Activated naive CD4-positive, alpha-beta T cell treated with anti-CD3 and anti-CD28 coated beads for 36 hours (primary cell): ENCODE results near the gene CCR3. TPM values are rescaled to one million over a fixed set of nuclear protein-coding genes. Genes with fewer than 3 reads are reported as not detected.

Experiments
- CTCF ChIA-PET: fragments of 350-600 bp; sonication (Branson Sonifier 250); formaldehyde crosslinking; loops from one replicate; lab custom pipeline; 2021; ENCODE audit warnings: antibody characterized with exemption; lab: Charles Lee
- DNase-seq: peaks from one replicate; pipeline ENCODE4 v3.0.0-alpha.2; 2020
- H3K27ac Mint-ChIP-seq: one replicate; pipeline ENCODE4 v1.8.0; 2021; ENCODE audit warnings: mild to moderate bottlenecking, mixed read lengths
- H3K27me3 Mint-ChIP-seq: one replicate; pipeline ENCODE4 v1.8.0; 2021; ENCODE audit warnings: low read depth, mixed read lengths
- H3K36me3 Mint-ChIP-seq: one replicate; pipeline ENCODE4 v1.8.0; 2021; ENCODE audit warnings: low read depth, mixed read lengths
- H3K4me1 Mint-ChIP-seq: one replicate; pipeline ENCODE4 v1.8.0; 2021; ENCODE audit warnings: low read depth, mixed read lengths
- H3K4me3 Mint-ChIP-seq: one replicate; pipeline ENCODE4 v1.8.0; 2021; ENCODE audit warnings: mild to moderate bottlenecking, moderate library complexity, mixed read lengths
- H3K9me3 Mint-ChIP-seq: one replicate; pipeline ENCODE4 v1.8.0; 2021; ENCODE audit warnings: mixed read lengths
- intact Hi-C: fragments of 100-400 bp; cut with micrococcal nuclease; formaldehyde crosslinking; loops from one replicate; pipeline ENCODE4 v1.15.1; 2023
- total RNA-seq, 2 experiments: library from RNA; stranded (reverse); gene quantifications; one replicate each; pipeline ENCODE4 v1.2.3, GENCODE V29; 2021

The CCR3 gene
- total RNA-seq, 2 experiments from 2014 or later: not detected

- no peak within 1 kb of the TSS for H3K27ac Mint-ChIP-seq
- H3K27me3 Mint-ChIP-seq: peaks cover 2% of the 10 kb centered on the region
- CTCF ChIA-PET: interaction anchor here (0.6 to 1.3 kb wide), 8 partner anchors 9 to 170 kb away, joined by 3 to 5 read pairs (median 3); no protein-coding TSS in a partner anchor
- H3K4me1 Mint-ChIP-seq: peaks cover 15% of the 10 kb centered on the region
- H3K9me3 Mint-ChIP-seq: no peaks in the 10 kb centered on the region
- intact Hi-C loops: loop anchor here (1.0 kb wide), 2 partner anchors 86 to 110 kb away; no protein-coding TSS in a partner anchor
- no peak within 1 kb of the TSS for H3K4me3 Mint-ChIP-seq
- DNase-seq: peak; percentile 67
- H3K36me3 Mint-ChIP-seq: no peaks in the 10 kb centered on the region
Observed at GRCh38 chr3:46208167-46208704, 34.0 kb upstream of the CCR3 start, which contains the start of gene CCR1. Gene CCR1 (minus strand): TSS chr3:46208313. CDS start chr3:46204313, 4,000 bp downstream.

GRCh38 chr3:46209053-46209452, 33.2 kb upstream of the CCR3 start:
- Mint-ChIP-seq H3K4me3 (no peak overlapping the region), H3K27me3 (no peaks in the 10 kb centered on the region), H3K36me3 (no peaks in the 10 kb centered on the region), H3K9me3 (no peaks in the 10 kb centered on the region), H3K27ac (no peak overlapping the region), H3K4me1 (peaks cover 15% of the 10 kb centered on the region)
- CTCF ChIA-PET: interaction anchor here (0.6 to 1.3 kb wide), 2 partner anchors 44 to 161 kb away, joined by 3 to 5 read pairs; no protein-coding TSS in a partner anchor
- DNase-seq: no peak
- intact Hi-C loops: no loop called here

GRCh38 chr3:46209746-46210470, 32.4 kb upstream of the CCR3 start:
- CTCF ChIA-PET: no interaction called here
- Mint-ChIP-seq H3K9me3 (no peaks in the 10 kb centered on the region), H3K4me3 (no peak overlapping the region), H3K36me3 (no peaks in the 10 kb centered on the region), H3K4me1 (peaks cover 15% of the 10 kb centered on the region), H3K27ac (no peak overlapping the region), H3K27me3 (no peaks in the 10 kb centered on the region)
- intact Hi-C loops: no loop called here
- DNase-seq: no peak

GRCh38 chr3:46212101-46212500, 30.2 kb upstream of the CCR3 start:
- intact Hi-C loops: no loop called here

GRCh38 chr3:46213201-46213600, 29.1 kb upstream of the CCR3 start:
- CTCF ChIA-PET: interaction anchor here (0.9 to 4.2 kb wide), 4 partner anchors 134 to 275 kb away, joined by 3 to 25 read pairs (median 4); no protein-coding TSS in a partner anchor
- intact Hi-C loops: no loop called here
- Mint-ChIP-seq H3K4me3 (no peak overlapping the region), H3K27ac (no peak overlapping the region), H3K36me3 (no peaks in the 10 kb centered on the region), H3K9me3 (no peaks in the 10 kb centered on the region), H3K4me1 (peaks cover 9% of the 10 kb centered on the region), H3K27me3 (no peaks in the 10 kb centered on the region)
- no peak for DNase-seq

More at GRCh38 chr3:46212101-46212500, 30.2 kb upstream of the CCR3 start:
- CTCF ChIA-PET: no interaction called here
- Mint-ChIP-seq H3K36me3 (no peaks in the 10 kb centered on the region), H3K4me1 (peaks cover 15% of the 10 kb centered on the region), H3K27ac (no peak overlapping the region), H3K9me3 (no peaks in the 10 kb centered on the region), H3K4me3 (no peak overlapping the region), H3K27me3 (no peaks in the 10 kb centered on the region)
- no peak for DNase-seq

GRCh38 chr3:46214751-46215352, 27.4 kb upstream of the CCR3 start:
- H3K9me3 Mint-ChIP-seq: peaks cover 1% of the 10 kb centered on the region
- H3K27ac Mint-ChIP-seq: no peak overlapping the region
- H3K4me1 Mint-ChIP-seq: no peaks in the 10 kb centered on the region
- no peaks in the 10 kb centered on the region for H3K27me3 Mint-ChIP-seq
- no peak overlapping the region for H3K4me3 Mint-ChIP-seq
- no peaks in the 10 kb centered on the region for H3K36me3 Mint-ChIP-seq
- intact Hi-C loops: loop anchor here (1.0 kb wide), 1 partner anchor 153 kb away; no protein-coding TSS in a partner anchor
- DNase-seq: peak; percentile 47
- CTCF ChIA-PET: interaction anchor here (0.7 to 4.2 kb wide), 6 partner anchors 79 to 410 kb away, joined by 3 to 25 read pairs (median 4); no protein-coding TSS in a partner anchor

GRCh38 chr3:46215810-46216414, 26.3 kb upstream of the CCR3 start:
- H3K4me1 Mint-ChIP-seq: no peaks in the 10 kb centered on the region
- intact Hi-C loops: no loop called here
- peaks cover 1% of the 10 kb centered on the region for H3K9me3 Mint-ChIP-seq
- no peaks in the 10 kb centered on the region for H3K36me3 Mint-ChIP-seq
- H3K27me3 Mint-ChIP-seq: no peaks in the 10 kb centered on the region
- CTCF ChIA-PET: interaction anchor here (1.0 to 4.2 kb wide), 4 partner anchors 153 to 411 kb away, joined by 3 to 25 read pairs (median 8); no protein-coding TSS in a partner anchor
- H3K4me3 Mint-ChIP-seq: no peak overlapping the region
- H3K27ac Mint-ChIP-seq: no peak overlapping the region
- DNase-seq: no peak

- CTCF ChIA-PET: interaction anchor here (0.7 kb wide), 1 partner anchor 151 kb away, joined by 3 read pairs; no protein-coding TSS in a partner anchor
- Mint-ChIP-seq H3K4me1 (no peaks in the 10 kb centered on the region), H3K4me3 (no peak overlapping the region), H3K9me3 (peaks cover 1% of the 10 kb centered on the region), H3K27ac (no peak overlapping the region), H3K27me3 (no peaks in the 10 kb centered on the region), H3K36me3 (no peaks in the 10 kb centered on the region)
- DNase-seq: no peak
- intact Hi-C loops: no loop called here
Observed at GRCh38 chr3:46218196-46218709, 24.0 kb upstream of the CCR3 start.

GRCh38 chr3:46221391-46221790, 20.9 kb upstream of the CCR3 start:
- Mint-ChIP-seq H3K27me3 (peaks cover 3% of the 10 kb centered on the region), H3K36me3 (no peaks in the 10 kb centered on the region), H3K9me3 (peaks cover 4% of the 10 kb centered on the region), H3K4me1 (no peaks in the 10 kb centered on the region), H3K4me3 (no peak overlapping the region), H3K27ac (no peak overlapping the region)
- DNase-seq: no peak
- CTCF ChIA-PET: no interaction called here
- intact Hi-C loops: no loop called here

GRCh38 chr3:46221938-46222337, 20.3 kb upstream of the CCR3 start:
- Mint-ChIP-seq H3K36me3 (no peaks in the 10 kb centered on the region), H3K27me3 (peaks cover 5% of the 10 kb centered on the region), H3K27ac (no peak overlapping the region), H3K4me1 (no peaks in the 10 kb centered on the region), H3K4me3 (no peak overlapping the region), H3K9me3 (peaks cover 6% of the 10 kb centered on the region)
- CTCF ChIA-PET: no interaction called here
- intact Hi-C loops: no loop called here
- DNase-seq: no peak

GRCh38 chr3:46222435-46223161, 19.7 kb upstream of the CCR3 start:
- H3K4me3 Mint-ChIP-seq: no peak overlapping the region
- no peaks in the 10 kb centered on the region for H3K36me3 Mint-ChIP-seq
- intact Hi-C loops: no loop called here
- H3K27me3 Mint-ChIP-seq: peaks cover 5% of the 10 kb centered on the region
- peaks cover 6% of the 10 kb centered on the region for H3K9me3 Mint-ChIP-seq
- CTCF ChIA-PET: interaction anchor here (0.6 to 1.0 kb wide), 2 partner anchors 54 to 126 kb away, joined by 3 read pairs; no protein-coding TSS in a partner anchor
- no peak overlapping the region for H3K27ac Mint-ChIP-seq
- no peak for DNase-seq
- no peaks in the 10 kb centered on the region for H3K4me1 Mint-ChIP-seq
